A549 (cell line): Measurements from ENCODE around the gene GPX4. TPM values are rescaled to one million over a fixed set of nuclear protein-coding genes. Genes with fewer than 3 reads are reported as not detected.
A peak's percentile ranks its signal among the peaks of the same experiment; 100 is the strongest.

Experiments
- ATAC-seq, 2 experiments: fragments of 200-7000 bp in 1 of 2; fragments of >200 bp in 1 of 2; cut with Nextera tagmentation in 1 of 2; cut with Tn5 transposase in 1 of 2; 3 replicates each; pipeline versions ENCODE4 v1.8.0 to v1.9.1; 2018 to 2020; ENCODE audit warnings: mild to moderate bottlenecking in 1 of 2, moderate library complexity in 1 of 2
- CTCF ChIA-PET: fragments of 300-600 bp; sonication (Branson Sonifier 250); formaldehyde crosslinking; extraction: SDS; loops from one replicate; lab custom pipeline; 2021; ENCODE audit warnings: antibody characterized with exemption, inconsistent platforms; lab: Yijun Ruan, JAX
- POLR2A ChIA-PET: fragments of 350-600 bp; formaldehyde crosslinking; extraction: SDS; loops from one replicate; lab custom pipeline; 2021; ENCODE audit warnings: antibody characterized with exemption, inconsistent platforms; lab: Yijun Ruan, JAX
- DNase-seq, 2 experiments: peaks; one replicate each; pipeline versions ENCODE4 v3.0.0 to v3.0.0-alpha.2; 2011 to 2016; ENCODE audit warnings: low read depth in 1 of 2, low spot score in 1 of 2
- FAIRE-seq: peaks from 2 replicates; lab custom pipeline; 2011; peaks lifted over from hg19 to GRCh38; lab: Jason Lieb, UNC
- H3K27ac ChIP-seq, 2 experiments: fragments of >200 bp; sonication (Bioruptor Twin); formaldehyde crosslinking; 3 replicates each; pipeline ENCODE4 v1.5.1; 2016 to 2017
- H3K4me1 ChIP-seq: fragments of >200 bp; sonication (Bioruptor Twin); formaldehyde crosslinking; 3 replicates; pipeline ENCODE4 v1.6.1; 2016
- H3K4me2 ChIP-seq: fragments of >200 bp; sonication (Bioruptor Twin); formaldehyde crosslinking; 3 replicates; pipeline ENCODE4 v1.6.1; 2016
- H3K4me3 ChIP-seq: fragments of >200 bp; sonication (Bioruptor Twin); formaldehyde crosslinking; 3 replicates; pipeline ENCODE4 v1.5.1; 2016
- H3K9me3 ChIP-seq: fragments of >200 bp; sonication (Bioruptor Twin); formaldehyde crosslinking; 3 replicates; pipeline ENCODE4 v1.6.1; 2016
- CBX2 ChIP-seq: fragments of 200-600 bp; sonication (generic); IDR thresholded peaks from 2 replicates; pipeline ENCODE4 v1.6.1; 2016; ENCODE audit warnings: low read depth, mild to moderate bottlenecking, borderline replicate concordance
- CBX8 ChIP-seq: fragments of 200-600 bp; sonication (generic); IDR thresholded peaks from 2 replicates; pipeline ENCODE4 v1.6.1; 2016
- CHD2 ChIP-seq: fragments of 150-350 bp; IDR thresholded peaks from 2 replicates; pipeline ENCODE4 v1.6.1; 2014; ENCODE audit warnings: low read length; ENCODE audit not compliant: partially characterized antibody
- FOSB ChIP-seq: fragments of 250-450 bp; sonication (Bioruptor Pico); IDR thresholded peaks from 2 replicates; pipeline ENCODE4 v1.5.0; 2020; ENCODE audit warnings: mild to moderate bottlenecking, moderate library complexity
- FOSL2 ChIP-seq, 2 experiments: fragments of 450-650 bp in 1 of 2; fragments of >200 bp in 1 of 2; sonication (Bioruptor Twin) in 1 of 2; formaldehyde crosslinking; IDR thresholded peaks; 2 replicates each; pipeline versions ENCODE4 v1.5.0 to v1.6.1; 2016 to 2020; ENCODE audit warnings: mild to moderate bottlenecking in 1 of 2, moderate library complexity in 1 of 2
- HOXA7 ChIP-seq: fragments of 250-450 bp; sonication (Bioruptor Pico); IDR thresholded peaks from 2 replicates; pipeline ENCODE4 v1.5.0; 2020; ENCODE audit warnings: mild to moderate bottlenecking, moderate library complexity
- HOXB13 ChIP-seq: fragments of 250-450 bp; sonication (Bioruptor Pico); IDR thresholded peaks from 2 replicates; pipeline ENCODE4 v1.5.0; 2020; ENCODE audit warnings: low read depth, mild to moderate bottlenecking, moderate library complexity
- JUN ChIP-seq, 2 experiments: fragments of >200 bp; sonication (Bioruptor Twin); formaldehyde crosslinking; IDR thresholded peaks; 2 replicates in 1 of 2; 3 replicates in 1 of 2; pipeline ENCODE4 v1.6.1; 2016 to 2017
- JUNB ChIP-seq: fragments of >200 bp; sonication (Bioruptor Twin); formaldehyde crosslinking; IDR thresholded peaks from 2 replicates; pipeline ENCODE4 v1.6.1; 2016
- KDM1A ChIP-seq: fragments of 200-600 bp; sonication (generic); IDR thresholded peaks from 2 replicates; pipeline ENCODE4 v1.6.1; 2016; ENCODE audit warnings: low read depth, mild to moderate bottlenecking
- MAZ ChIP-seq: fragments of 150-350 bp; IDR thresholded peaks from 2 replicates; pipeline ENCODE4 v1.6.1; 2014; ENCODE audit warnings: antibody characterized with exemption, low read depth, low read length, borderline replicate concordance
- NFE2L2 ChIP-seq: fragments of 150-350 bp; conservative IDR thresholded peaks from 2 replicates; pipeline ENCODE4 v1.6.1; 2014; ENCODE audit warnings: low read length
- POLR2A ChIP-seq: IDR thresholded peaks from 2 replicates; pipeline ENCODE4 v1.6.1; 2012; ENCODE audit warnings: mild to moderate bottlenecking, low read length
- RAD21 ChIP-seq, 2 experiments: fragments of >200 bp in 1 of 2; sonication (Bioruptor Twin) in 1 of 2; formaldehyde crosslinking in 1 of 2; IDR thresholded peaks in 1 of 2; conservative IDR thresholded peaks in 1 of 2; 2 replicates in 1 of 2; 3 replicates in 1 of 2; pipeline ENCODE4 v1.6.1; 2012 to 2018; ENCODE audit warnings: inconsistent platforms in 1 of 2
- SMC3 ChIP-seq: fragments of >200 bp; sonication (Bioruptor Twin); formaldehyde crosslinking; IDR thresholded peaks from 3 replicates; pipeline ENCODE4 v1.6.1; 2018; ENCODE audit warnings: inconsistent platforms
- TFCP2L1 ChIP-seq: fragments of 250-450 bp; sonication (Bioruptor Pico); IDR thresholded peaks from 2 replicates; pipeline ENCODE4 v1.5.0; 2021; ENCODE audit warnings: mild to moderate bottlenecking
- TP53 ChIP-seq: fragments of 250-450 bp; sonication (Bioruptor Pico); IDR thresholded peaks from 2 replicates; pipeline ENCODE4 v1.5.0; 2021; ENCODE audit warnings: mild to moderate bottlenecking, moderate library complexity
- ZNF302 ChIP-seq: fragments of 250-450 bp; sonication (Bioruptor Pico); IDR thresholded peaks from 2 replicates; pipeline ENCODE4 v1.9.0; 2021; ENCODE audit warnings: inconsistent platforms, mild to moderate bottlenecking, moderate library complexity
- WGBS: methylation state at CpG from one replicate; pipeline ENCODE4 v1.1.6; 2017; ENCODE audit errors: missing lambda C conversion rate; 5-methylcytosine and 5-hydroxymethylcytosine counted together
- polyA plus RNA-seq, 4 experiments: library from polyadenylated mRNA; depleted of rRNA in 3 of 4; stranded (reverse); fragments of >200 nt; fragmentation: RNase III in 1 of 4; extraction: RNeasy Plus Mini Kit Qiagen cat#74134 plus additional on column Dnase treatment in 1 of 4; gene quantifications; 2 replicates in 3 of 4; 3 replicates in 1 of 4; pipeline ENCODE4 v1.2.3, GENCODE V29; 2011 to 2017
- TF ChIP-seq, protein P1 (sequence below): fragments of 250-450 bp; sonication (Bioruptor Pico); IDR thresholded peaks from 2 replicates; pipeline ENCODE4 v1.5.0; 2020; ENCODE audit warnings: low read depth, mild to moderate bottlenecking, moderate library complexity
- TF ChIP-seq, protein P2 (sequence below): fragments of >200 bp; sonication (Bioruptor Twin); formaldehyde crosslinking; IDR thresholded peaks from 3 replicates; pipeline ENCODE4 v1.6.1; 2016

The GPX4 gene
- polyA plus RNA-seq, 2 of the 4 experiments (the other 2 are of a cell fraction), result 248 to 394 TPM

DNA sequence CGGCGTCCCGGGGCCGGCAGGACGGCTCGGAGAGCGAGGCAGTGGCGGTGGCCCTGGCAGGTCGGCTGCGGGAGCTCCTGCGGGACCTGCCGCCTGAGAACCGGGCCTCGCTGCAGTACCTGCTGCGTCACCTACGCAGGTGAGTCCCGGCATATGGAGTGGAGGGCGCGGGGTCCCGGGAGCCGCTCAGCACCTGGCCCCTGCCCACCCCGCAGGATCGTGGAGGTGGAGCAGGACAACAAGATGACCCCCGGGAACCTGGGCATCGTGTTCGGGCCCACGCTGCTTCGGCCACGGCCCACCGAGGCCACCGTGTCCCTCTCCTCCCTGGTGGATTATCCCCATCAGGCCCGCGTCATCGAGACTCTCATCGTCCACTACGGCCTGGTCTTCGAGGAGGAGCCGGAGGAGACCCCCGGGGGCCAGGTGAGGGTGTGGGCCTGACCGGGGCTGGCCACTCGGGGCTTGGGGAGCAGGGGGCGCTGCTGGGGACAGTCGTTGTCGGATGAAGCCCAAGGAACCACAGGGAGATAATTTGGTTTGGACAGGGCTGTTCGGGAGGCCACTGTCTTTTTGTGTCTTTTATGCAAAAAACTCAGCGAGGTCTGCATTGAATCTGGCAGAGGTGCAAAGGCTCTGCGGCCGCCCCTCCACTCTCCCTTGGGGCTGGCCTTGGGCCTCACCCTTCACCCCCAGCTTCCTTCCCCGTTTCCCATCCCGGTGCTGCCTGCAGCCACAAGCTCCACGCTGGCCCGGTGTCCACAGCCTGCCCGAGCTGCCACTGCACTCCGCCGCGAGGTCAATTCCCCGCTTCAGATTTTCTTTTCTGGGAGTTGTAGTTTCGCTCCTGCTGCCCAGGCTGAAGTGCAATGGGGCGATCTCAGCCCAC, 20.6 kb upstream of the GPX4 start:
- Histone ChIP-seq H3K4me3 (peak overlapping the region; percentile 35; the same call in 2 of the 3 replicates), H3K4me1 (peaks cover 6% of the 10 kb centered on the region; the same call in 1 of the 3 replicates), H3K27ac (peak overlapping the region in 1 of 2 experiments; percentile 81; a peak in 3 of 6 replicates), H3K4me2 (peak overlapping the region; percentile 63), H3K9me3 (no peaks in the 10 kb centered on the region)
- no peak for TF ChIP-seq POLR2A
- no peak for TF ChIP-seq NFE2L2
- no peak for TF ChIP-seq JUNB
- TF ChIP-seq TFCP2L1 (CRISPR knock-in tag), result no peak
- no peak for TF ChIP-seq CHD2
- no peak for TF ChIP-seq HOXA7 (CRISPR knock-in tag)
- ATAC-seq (no peak), DNase-seq (no peak), FAIRE-seq (no peak)
- ChIA-PET CTCF (interaction anchor here (0.8 to 1.1 kb wide), 2 partner anchors 17 to 161 kb away, joined by 3 read pairs; no protein-coding TSS in a partner anchor), POLR2A (interaction anchor here (1.0 to 1.3 kb wide), 3 partner anchors 11 to 21 kb away, joined by 3 to 4 read pairs (median 3); partner anchors contain the start of genes GPX4 and POLR2E)
- 93% methylated on average over 45 of the region's 59 CpGs for WGBS

DNA sequence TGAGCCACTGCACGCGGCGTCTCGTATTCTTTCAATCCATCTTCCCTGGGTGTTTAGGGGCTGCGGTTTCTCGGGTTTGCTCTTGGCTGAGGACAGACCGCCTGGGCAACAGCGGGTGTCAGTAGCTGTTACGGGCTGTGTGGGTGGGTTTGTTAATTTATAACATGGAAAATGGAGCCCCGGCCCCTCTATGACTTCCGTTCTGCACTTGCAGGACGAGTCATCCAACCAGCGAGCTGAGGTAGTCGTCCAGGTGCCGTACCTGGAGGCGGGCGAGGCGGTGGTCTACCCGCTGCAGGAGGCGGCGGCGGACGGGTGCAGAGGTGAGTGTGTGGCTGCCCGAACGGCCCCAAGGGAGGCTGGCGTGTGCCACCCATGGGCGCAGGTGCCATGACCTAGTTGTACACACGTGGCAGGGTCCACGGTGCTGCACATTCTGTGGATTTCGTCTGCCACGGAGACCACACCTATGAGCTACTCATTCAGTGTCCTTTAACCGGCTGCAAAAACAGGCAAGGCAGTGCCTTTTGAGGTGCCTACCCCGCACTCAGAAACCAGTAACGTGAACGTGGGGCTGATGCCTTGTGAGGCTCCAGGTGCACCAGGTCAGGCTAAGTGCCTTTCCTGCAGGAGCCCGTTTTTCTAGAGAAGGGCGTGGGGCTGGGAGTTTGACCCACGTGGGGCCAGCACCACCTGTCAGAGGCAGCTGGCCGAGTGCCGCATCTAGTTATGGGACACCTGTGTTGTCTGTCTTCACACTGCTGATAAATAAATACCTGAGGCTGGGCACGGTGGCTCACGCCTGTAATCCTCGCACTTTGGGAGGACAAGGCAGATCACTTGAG, 19.5 kb upstream of the GPX4 start:
- no peak for ATAC-seq
- ChIA-PET POLR2A (interaction anchor here (1.1 kb wide), 1 partner anchor 9 kb away, joined by 3 read pairs; no protein-coding TSS in a partner anchor), CTCF (interaction anchor here (0.6 to 1.7 kb wide), 2 partner anchors 26 to 138 kb away, joined by 3 to 5 read pairs; no protein-coding TSS in a partner anchor)
- no peak for TF ChIP-seq TFCP2L1 (CRISPR knock-in tag)
- TF ChIP-seq FOSL2 (IDR thresholded peaks at IDR 0.05), result no peak
- TF ChIP-seq FOSL2 (CRISPR knock-in tag; IDR thresholded peaks at IDR 0.05), result no peak
- TF ChIP-seq ZNF302 (CRISPR knock-in tag), result no peak
- no peak overlapping the region for H3K4me3 ChIP-seq
- FAIRE-seq, result no peak
- peaks cover 6% of the 10 kb centered on the region; the same call in 1 of the 3 replicates for H3K4me1 ChIP-seq
- no peak for DNase-seq
- no peaks in the 10 kb centered on the region for H3K9me3 ChIP-seq
- no peak overlapping the region for H3K4me2 ChIP-seq
- H3K27ac ChIP-seq, result no peak overlapping the region
- 93% methylated on average over 36 of the region's 43 CpGs for WGBS

DNA sequence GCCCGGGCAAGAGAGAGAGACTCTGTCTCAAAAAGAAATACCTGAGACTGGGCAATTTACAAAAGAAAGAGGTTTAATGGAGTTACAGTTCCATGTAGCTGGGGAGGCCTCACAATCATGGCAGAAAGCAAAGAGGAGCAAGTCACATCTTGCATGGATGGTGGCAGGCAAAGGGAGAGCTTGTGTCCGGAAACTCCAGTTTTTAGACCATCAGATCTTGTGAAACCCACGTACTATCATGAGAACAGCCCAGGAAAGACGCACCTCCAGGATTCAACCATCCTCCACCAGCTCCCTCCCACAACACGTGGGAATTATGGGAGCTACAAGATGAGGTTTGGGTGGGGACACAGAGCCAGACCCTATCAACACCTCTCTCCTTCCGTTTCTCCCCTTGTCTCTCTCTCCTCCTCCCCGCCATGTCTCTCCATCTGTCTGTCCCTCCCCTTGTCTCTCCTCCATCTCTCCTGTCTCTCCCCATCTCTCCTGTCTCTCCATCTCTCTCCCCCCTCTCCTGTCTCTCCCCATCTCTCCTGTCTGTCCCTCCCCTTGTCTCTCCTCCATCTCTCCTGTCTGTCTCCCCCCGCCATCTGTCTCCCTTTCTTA, 18.6 kb upstream of the GPX4 start:
- Histone ChIP-seq H3K4me2 (no peak overlapping the region), H3K9me3 (no peaks in the 10 kb centered on the region), H3K27ac (no peak overlapping the region), H3K4me3 (no peak overlapping the region), H3K4me1 (peaks cover 6% of the 10 kb centered on the region; the same call in 1 of the 3 replicates)
- WGBS, result 81% methylated on average over 8 of the region's 8 CpGs
- FAIRE-seq (no peak), DNase-seq (no peak), ATAC-seq (no peak)
- ChIA-PET POLR2A (interaction anchor here (1.0 to 1.1 kb wide), 2 partner anchors 10 kb away, joined by 3 to 4 read pairs; partner anchors contain the start of gene POLR2E), CTCF (interaction anchor here (0.7 to 1.7 kb wide), 4 partner anchors 9 to 43 kb away, joined by 3 to 5 read pairs (median 5); no protein-coding TSS in a partner anchor)
- TF ChIP-seq TFCP2L1 (CRISPR knock-in tag), result no peak
- no peak for TF ChIP-seq SMC3
- no peak for TF ChIP-seq CBX2
- no peak for TF ChIP-seq NFE2L2

DNA sequence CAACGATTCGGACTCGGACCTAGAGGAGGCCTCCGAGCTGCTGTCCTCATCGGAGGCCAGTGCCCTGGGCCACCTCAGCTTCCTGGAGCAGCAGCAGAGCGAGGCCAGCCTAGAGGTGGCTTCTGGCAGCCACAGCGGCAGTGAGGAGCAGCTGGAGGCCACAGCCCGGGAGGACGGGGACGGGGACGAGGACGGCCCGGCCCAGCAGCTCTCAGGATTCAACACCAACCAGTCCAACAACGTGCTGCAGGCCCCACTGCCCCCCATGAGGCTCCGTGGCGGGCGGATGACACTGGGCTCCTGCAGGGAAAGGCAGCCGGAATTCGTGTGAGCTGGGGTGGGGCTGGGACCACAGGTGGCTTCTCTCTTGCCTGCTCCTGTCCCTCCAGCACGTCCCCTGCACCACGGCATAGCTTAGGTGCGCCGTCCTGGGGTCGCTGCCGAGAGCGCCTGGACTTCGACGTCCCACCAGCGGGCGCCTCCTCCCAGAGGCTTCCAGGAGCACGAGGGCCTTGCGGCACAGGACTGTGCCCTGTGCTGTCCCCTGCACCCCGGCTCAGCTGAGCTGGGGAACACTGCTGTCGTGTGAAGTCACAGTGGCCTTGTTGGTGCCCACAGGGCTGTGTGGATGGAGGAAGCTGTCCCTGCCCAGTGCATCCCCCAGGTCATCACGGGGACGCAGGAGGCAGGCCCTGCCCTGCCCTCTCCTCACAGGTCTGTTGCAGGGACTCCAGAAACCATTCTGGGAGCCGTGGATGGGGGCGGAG, 17.9 kb upstream of the GPX4 start:
- no peak overlapping the region for H3K4me3 ChIP-seq
- ChIA-PET CTCF (interaction anchor here (0.7 to 1.7 kb wide), 5 partner anchors 9 to 43 kb away, joined by 3 to 5 read pairs (median 5); no protein-coding TSS in a partner anchor), POLR2A (interaction anchor here (1.0 kb wide), 1 partner anchor 9 kb away, joined by 4 read pairs; the partner anchor contains the start of gene POLR2E)
- DNase-seq (no peak), ATAC-seq (no peak), FAIRE-seq (no peak)
- peaks cover 6% of the 10 kb centered on the region; the same call in 1 of the 3 replicates for H3K4me1 ChIP-seq
- no peak overlapping the region for H3K4me2 ChIP-seq
- TF ChIP-seq, protein P1, sequence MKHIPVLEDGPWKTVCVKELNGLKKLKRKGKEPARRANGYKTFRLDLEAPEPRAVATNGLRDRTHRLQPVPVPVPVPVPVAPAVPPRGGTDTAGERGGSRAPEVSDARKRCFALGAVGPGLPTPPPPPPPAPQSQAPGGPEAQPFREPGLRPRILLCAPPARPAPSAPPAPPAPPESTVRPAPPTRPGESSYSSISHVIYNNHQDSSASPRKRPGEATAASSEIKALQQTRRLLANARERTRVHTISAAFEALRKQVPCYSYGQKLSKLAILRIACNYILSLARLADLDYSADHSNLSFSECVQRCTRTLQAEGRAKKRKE (CRISPR knock-in tag), result no peak
- TF ChIP-seq TFCP2L1 (CRISPR knock-in tag) (no peak), JUN (IDR thresholded peaks at IDR 0.05) (no peak), CBX2 (no peak), FOSB (CRISPR knock-in tag) (no peak), MAZ (no peak), HOXB13 (no peak), RAD21 (conservative IDR thresholded peaks at IDR 0.05 in 1 of 2, IDR thresholded peaks at IDR 0.05 in 1 of 2) (no peak), KDM1A (no peak), CBX8 (no peak), TP53 (CRISPR knock-in tag) (no peak)
- TF ChIP-seq, protein P2, sequence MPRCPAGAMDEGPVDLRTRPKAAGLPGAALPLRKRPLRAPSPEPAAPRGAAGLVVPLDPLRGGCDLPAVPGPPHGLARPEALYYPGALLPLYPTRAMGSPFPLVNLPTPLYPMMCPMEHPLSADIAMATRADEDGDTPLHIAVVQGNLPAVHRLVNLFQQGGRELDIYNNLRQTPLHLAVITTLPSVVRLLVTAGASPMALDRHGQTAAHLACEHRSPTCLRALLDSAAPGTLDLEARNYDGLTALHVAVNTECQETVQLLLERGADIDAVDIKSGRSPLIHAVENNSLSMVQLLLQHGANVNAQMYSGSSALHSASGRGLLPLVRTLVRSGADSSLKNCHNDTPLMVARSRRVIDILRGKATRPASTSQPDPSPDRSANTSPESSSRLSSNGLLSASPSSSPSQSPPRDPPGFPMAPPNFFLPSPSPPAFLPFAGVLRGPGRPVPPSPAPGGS, result no peak
- no peak overlapping the region for H3K27ac ChIP-seq
- no peaks in the 10 kb centered on the region for H3K9me3 ChIP-seq
- WGBS, result 79% methylated on average over 10 of the region's 38 CpGs
